LHCN-M2 (cell line): ENCODE measurements around the gene OTUD7B. TPM values are rescaled to one million over a fixed set of nuclear protein-coding genes. Genes with fewer than 3 reads are reported as not detected.
"Not testable (repeated sequence)": the region's sequence is repeated elsewhere in the genome, so short reads cannot be mapped to it uniquely, and the experiment has no call there.

Experiments
- DNase-seq: peaks from one replicate; pipeline ENCODE4 v3.0.0-alpha.2; 2012; ENCODE audit warnings: low read depth
- polyA plus RNA-seq: library from polyadenylated mRNA; unstranded; fragments of >200 nt; gene quantifications from one replicate; pipeline ENCODE4 v1.2.1, GENCODE V29; 2012; ENCODE audit warnings: missing spikeins
- total RNA-seq: library from RNA; depleted of rRNA; stranded (reverse); fragments of >200 nt; gene quantifications from 2 replicates; pipeline ENCODE4 v1.2.3, GENCODE V29; 2014; rRNA removed

Gene OTUD7B
- total RNA-seq, result 12.0 and 12.1 TPM in 2 replicates
- polyA plus RNA-seq, result 6.6 TPM

DNA sequence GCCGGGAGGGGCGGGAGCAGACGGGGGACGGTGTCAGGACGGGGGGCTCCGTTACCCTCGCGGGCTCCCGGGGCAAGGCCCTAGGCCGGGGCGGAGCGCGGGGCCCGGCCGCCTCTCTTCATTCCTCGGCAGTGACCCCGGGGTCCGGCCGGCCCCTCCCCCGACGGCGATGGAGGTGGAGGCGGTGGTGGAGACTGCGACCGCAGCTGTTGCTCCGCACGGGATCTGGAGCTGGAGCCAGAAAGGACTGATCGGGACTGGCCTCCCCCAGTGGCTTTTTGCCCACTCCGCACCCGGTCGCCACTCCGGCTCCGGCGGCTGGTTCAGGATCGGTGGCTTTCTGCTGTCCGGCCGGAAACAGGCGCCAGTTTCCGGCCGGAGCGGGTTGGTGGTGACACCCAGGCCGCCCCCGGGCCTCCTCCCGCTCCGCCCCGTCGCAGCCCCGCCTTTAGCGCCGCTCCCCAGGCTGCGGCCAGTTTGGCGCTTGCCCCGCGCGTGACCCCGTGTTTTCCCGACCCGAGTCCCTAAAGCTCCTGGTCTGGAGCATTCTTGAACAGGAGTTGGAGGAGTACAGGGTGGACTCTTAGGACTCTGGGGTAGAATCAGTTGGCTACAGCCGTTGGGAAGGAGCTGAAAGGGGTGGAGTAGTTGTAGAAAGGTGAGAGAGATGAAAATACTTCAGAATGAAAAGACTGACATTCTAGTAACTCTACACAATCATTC lies at the start of gene OTUD7B:
TSS of gene OTUD7B (minus strand) at position 334 of the 723 bp plus-strand sequence. CDS start 33,216 bp downstream, outside the sequence.
- peak; percentile 87 for DNase-seq

DNA sequence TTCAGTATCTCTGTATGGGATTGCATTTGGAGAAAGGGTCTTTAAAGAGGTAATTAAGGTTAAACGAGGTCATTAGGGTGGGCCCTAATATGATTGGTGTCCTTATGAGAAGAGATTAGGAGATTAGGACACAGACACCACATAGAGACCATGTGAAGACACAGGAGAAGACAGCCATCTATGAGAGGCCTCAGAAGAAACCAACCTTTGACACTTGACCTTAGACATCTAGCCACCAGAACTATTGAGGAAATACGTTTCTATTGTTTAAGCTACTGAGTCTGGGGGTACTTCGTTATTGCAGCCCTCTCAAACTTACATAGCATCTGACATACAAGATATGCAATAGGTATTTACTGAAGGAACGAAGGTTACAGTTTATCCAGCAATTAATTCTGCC lies 49.7 kb upstream of the OTUD7B start:
- DNase-seq, result no peak

- DNase-seq, result no peak
Measured at GRCh38 chr1:150056407-150056806, 45.9 kb upstream of the OTUD7B start.

- DNase-seq, result not testable (repeated sequence)
Measured at GRCh38 chr1:150055507-150055906, 45.0 kb upstream of the OTUD7B start.

GRCh38 chr1:150053926-150054325 lies 43.4 kb upstream of the OTUD7B start:
- no peak for DNase-seq

DNA sequence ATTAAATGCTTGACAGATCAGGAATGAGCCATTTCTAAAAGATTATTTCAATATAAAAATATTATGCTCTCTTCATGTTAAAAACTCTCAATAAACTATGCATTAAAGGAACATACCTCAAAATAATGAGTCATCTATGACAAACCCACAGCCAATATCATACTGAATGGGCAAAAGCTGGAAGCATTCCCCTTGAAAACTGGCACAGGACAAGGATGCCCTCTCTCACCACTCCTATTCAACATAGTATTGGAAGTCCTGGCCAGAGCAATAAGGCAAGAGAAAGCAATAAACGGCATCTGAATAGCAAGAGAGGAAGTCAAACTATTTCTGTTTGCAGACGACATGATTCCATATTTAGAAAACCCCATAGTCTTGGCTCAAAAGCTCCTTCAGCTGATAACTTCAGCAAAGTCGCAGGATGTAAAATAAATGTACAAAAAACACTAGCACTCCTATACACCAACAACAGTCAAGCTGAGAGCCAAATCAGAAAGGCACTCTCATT lies 41.4 kb upstream of the OTUD7B start:
- DNase-seq, result not testable (repeated sequence)

- DNase-seq, result no peak
Measured at GRCh38 chr1:150051089-150051373, 40.5 kb upstream of the OTUD7B start.

DNA sequence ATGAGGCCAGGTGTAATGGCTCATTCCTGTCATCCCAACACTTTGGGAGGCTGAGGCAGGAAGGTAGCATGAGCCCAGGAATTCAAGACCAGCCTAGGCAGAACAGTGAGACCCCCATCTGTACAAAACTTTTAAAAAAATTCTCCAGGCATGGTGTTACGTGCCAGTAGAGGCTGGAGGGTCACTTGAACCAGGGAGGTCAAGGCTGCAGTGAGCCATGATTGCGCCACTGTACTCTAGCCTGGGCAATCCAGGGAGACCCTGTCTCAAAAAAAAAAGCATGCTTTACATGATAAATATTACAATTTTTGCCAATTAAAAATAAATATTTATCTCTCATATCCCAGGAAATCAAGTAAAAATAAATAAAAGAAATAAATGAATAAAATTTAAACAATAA lies 39.4 kb upstream of the OTUD7B start:
- no peak for DNase-seq

DNA sequence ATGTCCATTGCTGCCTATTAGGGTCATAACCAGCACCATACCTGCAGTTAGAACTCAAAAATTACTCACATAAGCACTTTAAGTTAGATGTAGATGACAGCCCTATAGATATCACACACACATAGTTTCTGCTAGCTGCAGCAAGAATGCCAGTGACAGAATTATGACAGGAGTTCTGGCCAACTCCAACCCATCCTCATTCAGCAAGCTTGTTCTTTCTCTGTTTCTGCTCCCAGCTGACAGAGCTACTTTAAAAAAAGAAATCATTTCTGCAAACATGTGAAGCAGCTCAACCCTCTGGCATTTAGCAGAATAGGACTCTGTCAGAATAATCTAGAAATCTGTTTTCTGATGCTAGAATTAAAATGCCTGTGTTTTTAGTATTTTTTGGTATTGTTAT lies 23.8 kb upstream of the OTUD7B start:
- no peak for DNase-seq

DNA sequence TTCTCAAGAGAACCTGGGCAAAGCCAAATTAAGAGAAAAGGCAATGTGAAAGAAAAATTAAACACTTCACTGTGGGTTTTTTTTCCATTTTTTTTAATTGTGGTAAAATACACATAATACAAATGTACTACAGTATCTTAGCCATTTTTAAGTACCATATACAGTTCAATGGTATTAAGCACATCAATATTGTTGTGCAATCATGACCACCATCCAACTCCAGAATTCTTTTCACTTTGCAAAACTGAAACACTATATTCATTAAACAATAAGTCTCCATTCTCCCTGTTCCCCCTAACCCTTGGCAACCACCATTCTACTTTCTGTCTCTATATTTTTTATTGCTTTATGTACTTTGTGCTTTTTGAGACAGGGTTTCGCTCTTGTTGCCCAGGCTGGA lies 17.8 kb upstream of the OTUD7B start:
- DNase-seq, result no peak

DNA sequence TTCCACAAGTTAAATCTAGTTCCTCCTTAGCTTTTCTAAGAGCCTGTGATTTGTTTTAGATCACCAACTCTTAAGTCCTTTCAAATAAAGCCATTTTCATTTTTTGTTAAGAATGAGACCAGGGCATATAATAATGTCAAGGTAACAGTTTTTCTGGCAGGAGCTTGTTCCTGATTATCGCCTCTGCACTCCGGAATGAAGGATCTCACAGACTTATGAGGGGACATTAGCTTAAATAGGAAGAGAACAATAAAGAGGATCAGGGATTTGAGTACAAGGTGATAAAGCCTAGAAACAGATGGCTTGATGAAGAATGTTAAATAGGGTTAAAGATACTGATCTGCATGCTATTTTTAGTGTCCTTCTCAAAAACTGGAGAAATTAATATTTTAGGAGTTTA lies 13.6 kb upstream of the OTUD7B start:
- DNase-seq, result no peak

DNA sequence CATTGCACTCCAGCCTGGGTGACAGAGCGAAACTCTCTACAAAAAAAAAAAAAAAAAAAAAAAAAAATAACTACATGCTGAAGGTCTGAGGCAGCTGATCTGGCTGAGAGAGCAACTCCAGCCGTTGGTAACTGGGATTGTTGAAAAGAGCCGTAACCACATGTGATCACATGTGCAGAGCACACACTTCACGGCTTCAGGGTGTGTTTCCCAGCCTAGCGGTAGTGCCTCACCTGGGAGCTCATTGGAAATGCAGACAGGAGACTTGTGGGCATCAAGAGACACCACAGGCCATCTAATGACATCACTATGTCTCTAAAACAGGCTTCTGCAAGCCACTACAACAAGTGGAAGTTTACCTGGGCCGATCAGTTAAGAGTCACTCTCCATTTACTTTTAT lies 11.8 kb upstream of the OTUD7B start:
- DNase-seq, result no peak

DNA sequence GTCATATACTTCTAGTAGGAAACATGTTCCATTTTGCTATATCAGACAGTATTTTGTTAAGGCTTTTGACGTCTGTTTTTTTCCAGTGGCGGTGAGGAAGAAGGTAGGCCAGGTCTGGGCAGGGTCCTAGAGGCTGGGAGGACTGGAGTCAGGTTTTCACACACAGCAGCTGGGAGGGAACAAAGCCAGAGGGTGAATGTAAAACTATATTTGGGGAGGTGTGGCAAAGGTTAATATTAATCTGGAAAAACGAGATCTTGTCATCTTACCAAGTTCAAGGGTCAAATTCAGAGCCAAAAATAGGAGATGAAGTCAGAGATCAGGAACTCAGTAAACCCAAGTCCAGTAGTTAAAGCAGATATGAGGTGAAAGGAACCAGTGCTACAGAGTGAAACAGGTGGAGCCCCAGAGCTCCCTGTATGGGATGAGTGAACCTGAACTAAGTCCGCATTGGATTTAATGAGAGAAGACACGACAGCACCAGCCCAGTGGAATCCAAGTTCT lies 10.7 kb upstream of the OTUD7B start:
- peak; percentile 32 for DNase-seq

GRCh38 chr1:150020711-150021110 lies 10.2 kb upstream of the OTUD7B start:
- no peak for DNase-seq

GRCh38 chr1:150018165-150018564 lies 7.6 kb upstream of the OTUD7B start:
- DNase-seq, result no peak

- no peak for DNase-seq
Measured at GRCh38 chr1:150017206-150017750, 6.8 kb upstream of the OTUD7B start.

DNA sequence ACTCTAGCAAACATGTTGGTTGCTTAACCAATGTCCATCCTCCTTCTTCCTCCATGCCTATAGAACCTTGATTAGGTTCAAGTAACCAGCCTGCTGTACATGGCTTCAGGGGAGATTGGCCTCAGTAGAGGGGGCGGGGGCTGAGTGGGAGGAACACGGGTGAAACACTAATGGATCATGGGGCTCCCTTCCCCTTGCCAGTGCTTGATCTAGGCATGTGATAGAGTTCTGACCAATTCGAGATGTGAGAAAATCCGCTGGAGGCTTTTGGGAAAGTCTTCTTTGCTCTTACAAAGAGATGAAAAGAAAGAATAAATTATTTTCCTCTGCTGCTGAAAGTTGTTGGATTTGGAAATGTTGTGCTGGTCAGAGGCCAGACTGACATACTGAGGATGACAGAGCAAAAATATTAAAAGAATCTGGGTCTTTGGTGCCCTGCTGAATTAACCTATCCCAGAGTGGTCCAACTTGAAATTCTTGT lies 5.2 kb upstream of the OTUD7B start:
- DNase-seq, result no peak

GRCh38 chr1:150012611-150013010 lies 2.1 kb upstream of the OTUD7B start:
- peak; percentile 86 for DNase-seq

GRCh38 chr1:150009604-150010392 lies 728 bp downstream of the OTUD7B start:
- peak; percentile 81 for DNase-seq

- no peak for DNase-seq
Measured at GRCh38 chr1:150008699-150009098, 1.8 kb downstream of the OTUD7B start.

DNA sequence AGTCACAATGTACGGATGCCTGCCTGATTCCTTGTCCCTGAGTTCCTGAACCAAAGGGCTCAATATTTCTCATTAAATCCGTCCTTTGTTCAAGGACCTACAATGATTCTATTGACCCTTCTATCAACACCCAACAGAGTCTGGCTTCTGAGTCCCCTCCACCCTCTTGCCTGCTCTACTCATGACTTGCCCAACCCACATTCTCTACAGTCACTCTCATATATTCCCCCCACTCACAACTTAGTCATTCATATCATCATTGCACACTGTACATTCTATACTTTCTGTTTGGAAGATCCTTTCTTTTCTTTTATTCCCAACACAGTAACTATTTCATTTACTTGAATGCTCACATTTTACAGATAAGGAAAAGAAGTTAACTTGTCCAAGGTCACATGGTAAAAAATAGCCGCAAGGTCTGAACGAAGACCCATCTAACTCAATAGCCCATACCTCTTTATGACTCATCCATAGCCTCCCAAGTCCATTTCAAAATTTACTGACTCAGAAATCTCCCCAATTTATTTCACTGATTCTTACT lies 3.6 kb downstream of the OTUD7B start:
- DNase-seq, result peak; percentile 8

DNA sequence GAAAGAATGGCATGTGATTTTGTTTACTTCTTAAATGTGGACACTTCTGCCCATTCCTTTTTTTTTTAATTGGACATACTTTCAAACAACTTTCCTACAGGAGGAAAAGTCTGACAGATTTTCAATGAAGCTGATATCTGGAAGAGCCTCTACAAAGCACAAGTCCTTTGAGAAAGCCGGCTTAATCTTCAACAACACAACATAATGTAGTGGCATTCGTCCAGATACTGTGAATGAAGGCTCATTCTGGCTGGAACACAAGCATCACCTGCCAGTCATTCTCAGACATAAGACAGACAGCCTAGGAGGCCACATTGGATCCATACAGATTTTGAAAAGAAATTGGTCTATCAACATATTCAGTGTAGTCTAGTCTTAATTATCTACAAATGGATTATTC lies 4.9 kb downstream of the OTUD7B start:
- no peak for DNase-seq
